Stimulated activated CD8-positive, alpha-beta memory T cell treated with anti-CD3 and anti-CD28 coated beads, Interleukin-2, amount 100 ng/mL, for 1 hour (primary cell): Measurements from ENCODE around the gene NXPH4.
A peak's percentile ranks its signal among the peaks of the same experiment; 100 is the strongest.

Experiments used
- DNase-seq, 2 donors: peaks; one replicate each; pipeline ENCODE4 v3.0.0-alpha.2; 2020; ENCODE audit warnings: low read depth in 2 of 2

The NXPH4 gene

DNA sequence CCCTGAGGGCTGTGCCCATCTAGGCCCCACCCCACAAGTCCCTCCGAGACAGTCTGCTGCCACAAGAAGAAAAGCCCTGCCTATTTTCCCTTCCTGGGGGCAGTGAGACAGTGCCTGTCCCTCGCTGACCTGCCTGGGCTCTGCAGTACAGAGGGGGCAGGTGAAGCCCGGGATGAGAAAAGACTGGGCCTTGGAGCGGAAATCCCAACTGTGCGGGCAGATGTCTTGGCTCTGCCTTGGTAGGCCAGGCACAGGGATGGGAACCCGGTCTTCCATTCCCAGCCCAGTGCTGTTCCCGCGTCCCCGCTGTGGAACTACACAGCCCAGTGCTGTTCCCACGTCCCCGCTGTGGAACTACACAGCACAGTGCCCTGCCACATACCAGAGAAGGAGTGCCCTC, 12.8 kb upstream of the NXPH4 start:
- no peak for DNase-seq

DNA sequence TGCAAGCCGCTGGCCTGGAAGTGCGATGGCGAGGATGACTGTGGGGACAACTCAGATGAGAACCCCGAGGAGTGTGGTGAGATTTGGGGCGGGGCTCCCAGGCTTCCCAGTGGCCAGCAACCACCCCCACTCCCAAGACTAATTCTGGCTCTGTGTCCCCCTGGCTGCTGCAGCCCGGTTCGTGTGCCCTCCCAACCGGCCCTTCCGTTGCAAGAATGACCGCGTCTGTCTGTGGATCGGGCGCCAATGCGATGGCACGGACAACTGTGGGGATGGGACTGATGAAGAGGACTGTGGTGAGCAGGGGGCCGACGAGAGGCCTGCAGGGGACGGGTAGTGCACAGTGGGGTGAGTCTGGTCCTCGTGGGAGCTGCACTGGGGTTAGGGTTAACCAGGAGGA, 12.1 kb upstream of the NXPH4 start:
- DNase-seq, result no peak

DNA sequence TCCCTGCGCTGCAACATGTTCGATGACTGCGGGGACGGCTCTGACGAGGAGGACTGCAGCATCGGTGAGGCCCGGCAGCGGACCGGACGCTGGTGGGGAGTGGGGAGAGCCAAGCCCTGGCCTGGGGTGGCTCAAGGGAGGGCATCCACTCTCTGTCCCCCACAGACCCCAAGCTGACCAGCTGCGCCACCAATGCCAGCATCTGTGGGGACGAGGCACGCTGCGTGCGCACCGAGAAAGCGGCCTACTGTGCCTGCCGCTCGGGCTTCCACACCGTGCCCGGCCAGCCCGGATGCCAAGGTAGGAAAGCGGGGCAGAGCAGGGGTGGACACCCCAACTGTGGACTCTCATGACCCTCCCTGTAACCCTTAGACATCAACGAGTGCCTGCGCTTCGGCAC, 11.4 kb upstream of the NXPH4 start:
- no peak for DNase-seq

DNA sequence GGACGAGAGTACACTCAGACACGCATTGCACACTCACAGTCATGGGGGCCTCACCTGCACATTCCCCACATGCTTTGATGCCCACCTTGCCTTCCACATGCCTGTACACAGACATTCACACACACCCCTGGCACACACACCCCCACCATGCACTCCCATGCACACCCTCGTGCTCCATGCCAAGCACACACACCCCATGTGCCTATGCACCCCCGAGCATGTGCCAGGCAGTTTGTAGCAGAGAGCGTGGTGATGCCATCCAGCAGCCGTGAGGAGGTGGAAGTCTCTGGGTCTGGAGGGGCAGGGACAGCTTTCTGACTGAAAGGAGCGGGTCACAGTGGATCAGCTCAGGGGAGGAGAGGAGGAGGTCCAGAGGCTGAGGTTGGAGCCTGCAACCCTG, 10.7 kb upstream of the NXPH4 start:
- no peak for DNase-seq

DNA sequence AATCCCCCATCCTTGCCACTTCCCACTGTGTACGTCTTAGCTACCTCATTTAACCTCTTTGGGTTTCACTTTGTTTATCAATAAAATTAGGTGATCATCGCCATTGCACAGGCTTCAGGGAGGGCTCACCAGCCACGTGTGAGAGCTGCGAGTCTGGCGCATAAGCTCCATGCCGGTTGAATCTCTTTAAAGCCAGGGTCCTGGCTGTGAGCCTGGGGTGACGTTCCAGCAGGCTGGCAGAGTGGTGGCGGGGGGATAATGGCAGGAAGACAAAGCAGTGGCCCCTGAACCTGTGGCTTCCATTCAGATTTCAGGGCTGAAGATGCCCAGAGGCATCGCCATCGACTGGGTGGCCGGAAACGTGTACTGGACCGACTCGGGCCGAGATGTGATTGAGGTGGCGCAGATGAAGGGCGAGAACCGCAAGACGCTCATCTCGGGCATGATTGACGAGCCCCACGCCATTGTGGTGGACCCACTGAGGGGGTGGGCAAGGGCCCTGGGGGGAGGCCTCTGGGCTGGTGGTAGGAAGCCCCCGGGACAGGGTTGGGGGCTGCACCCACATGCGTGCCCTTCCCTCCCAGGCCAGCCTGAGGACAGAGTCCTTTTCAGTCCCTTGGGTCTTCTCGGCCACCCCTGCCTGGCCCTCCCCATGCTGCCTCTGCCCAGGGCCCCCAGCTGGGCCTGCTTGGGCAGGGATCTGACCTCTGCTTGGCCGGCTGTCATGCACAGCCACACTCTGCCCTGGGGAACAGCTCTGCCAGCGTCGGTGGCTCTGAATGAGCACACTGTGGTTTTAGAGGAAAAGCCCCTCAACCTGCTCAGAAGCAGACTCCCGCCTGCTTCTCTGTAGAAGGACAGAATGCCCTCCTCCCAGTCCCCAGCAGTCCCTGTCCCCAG, 8.6 kb upstream of the NXPH4 start:
- DNase-seq, result no peak

DNA sequence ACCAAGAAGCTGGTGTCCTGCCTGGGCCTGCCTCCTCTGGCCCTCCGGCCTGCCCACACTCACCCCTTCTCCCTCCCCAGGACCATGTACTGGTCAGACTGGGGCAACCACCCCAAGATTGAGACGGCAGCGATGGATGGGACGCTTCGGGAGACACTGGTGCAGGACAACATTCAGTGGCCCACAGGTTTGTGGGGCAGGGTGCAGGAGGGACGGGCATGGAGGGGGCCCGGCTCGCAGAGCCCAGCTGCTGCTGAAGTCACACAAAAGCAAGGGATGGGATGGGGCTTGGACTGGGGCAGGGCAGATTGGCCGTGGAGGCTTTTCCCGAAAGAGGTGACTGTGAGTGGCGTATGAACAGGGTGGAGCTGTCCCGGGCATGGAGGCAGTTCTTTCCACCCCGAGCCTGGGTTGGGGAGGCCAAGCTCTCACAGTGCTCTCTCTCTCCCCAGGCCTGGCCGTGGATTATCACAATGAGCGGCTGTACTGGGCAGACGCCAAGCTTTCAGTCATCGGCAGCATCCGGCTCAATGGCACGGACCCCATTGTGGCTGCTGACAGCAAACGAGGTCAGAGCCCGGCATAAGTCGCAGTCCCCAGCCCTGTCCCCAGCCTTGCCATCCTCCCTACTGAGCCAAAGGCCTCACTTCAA, 7.8 kb upstream of the NXPH4 start:
- no peak for DNase-seq

DNA sequence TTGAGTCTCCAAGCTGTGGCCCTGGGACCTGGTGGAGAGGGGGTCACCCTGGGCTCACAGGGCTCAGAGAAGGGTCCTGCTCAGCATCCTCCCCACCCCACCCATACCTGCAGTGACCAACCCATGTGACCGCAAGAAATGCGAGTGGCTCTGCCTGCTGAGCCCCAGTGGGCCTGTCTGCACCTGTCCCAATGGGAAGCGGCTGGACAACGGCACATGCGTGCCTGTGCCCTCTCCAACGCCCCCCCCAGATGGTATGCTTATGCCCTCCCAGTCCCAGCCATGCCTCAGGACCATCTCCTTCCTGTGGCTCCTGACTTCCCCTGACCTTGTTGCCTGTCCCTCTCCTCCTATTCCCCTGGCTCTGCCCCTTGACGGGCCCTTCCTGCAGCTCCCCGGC, 6.7 kb upstream of the NXPH4 start:
- no peak for DNase-seq

DNA sequence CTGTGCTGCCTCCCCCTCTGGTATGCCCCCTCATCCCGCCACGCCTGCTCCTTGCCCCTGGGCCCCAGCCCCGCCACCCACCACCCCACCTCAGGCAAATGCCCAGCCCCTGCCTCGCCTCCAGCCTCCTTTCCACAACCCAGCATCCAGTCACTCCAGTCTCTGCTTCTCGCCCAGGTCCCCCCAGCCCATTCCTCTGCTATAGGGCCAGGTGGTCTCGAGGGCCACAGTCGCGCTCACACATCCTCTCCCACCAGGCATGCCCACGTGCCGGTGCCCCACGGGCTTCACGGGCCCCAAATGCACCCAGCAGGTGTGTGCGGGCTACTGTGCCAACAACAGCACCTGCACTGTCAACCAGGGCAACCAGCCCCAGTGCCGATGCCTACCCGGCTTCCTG, 6.1 kb upstream of the NXPH4 start:
- no peak for DNase-seq

DNA sequence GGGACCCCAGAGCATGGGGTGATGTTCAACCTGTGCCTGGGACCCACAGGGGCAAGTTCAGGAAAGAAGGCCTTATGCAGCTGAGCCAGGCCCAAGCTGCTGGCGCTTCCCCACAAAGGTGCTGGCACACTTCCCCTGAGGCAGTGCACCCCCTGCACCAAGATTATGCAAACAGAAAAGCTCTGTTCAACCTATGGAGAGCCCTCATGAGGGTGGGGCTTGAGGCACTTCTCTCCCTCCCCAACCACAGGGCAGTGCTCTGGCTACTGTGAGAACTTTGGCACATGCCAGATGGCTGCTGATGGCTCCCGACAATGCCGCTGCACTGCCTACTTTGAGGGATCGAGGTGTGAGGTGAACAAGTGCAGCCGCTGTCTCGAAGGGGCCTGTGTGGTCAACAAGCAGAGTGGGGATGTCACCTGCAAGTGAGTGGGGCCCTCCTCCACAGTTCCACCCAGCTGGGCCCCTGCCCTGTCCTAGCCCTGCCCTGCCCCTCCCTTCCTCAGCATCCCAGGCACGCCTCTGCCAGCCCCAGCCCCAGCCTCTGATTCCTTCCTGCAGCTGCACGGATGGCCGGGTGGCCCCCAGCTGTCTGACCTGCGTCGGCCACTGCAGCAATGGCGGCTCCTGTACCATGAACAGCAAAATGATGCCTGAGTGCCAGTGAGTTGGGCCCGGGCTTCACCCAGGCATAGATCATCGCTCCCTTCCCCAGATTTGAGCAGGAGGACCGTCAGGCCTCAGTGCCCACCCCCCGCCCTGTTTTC, 5.5 kb upstream of the NXPH4 start:
- no peak for DNase-seq

DNA sequence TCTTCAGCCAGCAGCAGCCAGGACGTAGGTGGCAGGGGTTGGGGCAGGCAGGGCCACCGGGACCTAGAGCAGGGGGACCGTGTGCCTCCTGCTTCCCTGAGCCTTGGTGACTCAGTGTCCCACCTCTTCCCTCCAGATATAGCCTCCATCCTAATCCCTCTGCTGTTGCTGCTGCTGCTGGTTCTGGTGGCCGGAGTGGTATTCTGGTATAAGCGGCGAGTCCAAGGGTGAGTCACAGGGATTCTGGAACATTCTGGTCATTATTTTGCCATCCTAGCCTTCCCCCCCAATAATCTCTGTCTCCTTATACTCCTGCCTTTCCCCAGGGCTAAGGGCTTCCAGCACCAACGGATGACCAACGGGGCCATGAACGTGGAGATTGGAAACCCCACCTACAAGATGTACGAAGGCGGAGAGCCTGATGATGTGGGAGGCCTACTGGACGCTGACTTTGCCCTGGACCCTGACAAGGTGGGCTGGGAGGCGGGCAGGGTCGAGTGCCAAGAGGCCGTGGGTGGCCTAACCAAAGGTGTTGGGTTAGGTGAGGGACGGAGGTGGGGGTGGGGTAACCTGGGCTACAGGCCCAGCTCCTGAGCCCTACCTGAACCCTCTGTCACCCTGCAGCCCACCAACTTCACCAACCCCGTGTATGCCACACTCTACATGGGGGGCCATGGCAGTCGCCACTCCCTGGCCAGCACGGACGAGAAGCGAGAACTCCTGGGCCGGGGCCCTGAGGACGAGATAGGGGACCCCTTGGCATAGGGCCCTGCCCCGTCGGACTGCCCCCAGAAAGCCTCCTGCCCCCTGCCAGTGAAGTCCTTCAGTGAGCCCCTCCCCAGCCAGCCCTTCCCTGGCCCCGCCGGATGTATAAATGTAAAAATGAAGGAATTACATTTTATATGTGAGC, 4.5 kb upstream of the NXPH4 start:
- no peak for DNase-seq

DNA sequence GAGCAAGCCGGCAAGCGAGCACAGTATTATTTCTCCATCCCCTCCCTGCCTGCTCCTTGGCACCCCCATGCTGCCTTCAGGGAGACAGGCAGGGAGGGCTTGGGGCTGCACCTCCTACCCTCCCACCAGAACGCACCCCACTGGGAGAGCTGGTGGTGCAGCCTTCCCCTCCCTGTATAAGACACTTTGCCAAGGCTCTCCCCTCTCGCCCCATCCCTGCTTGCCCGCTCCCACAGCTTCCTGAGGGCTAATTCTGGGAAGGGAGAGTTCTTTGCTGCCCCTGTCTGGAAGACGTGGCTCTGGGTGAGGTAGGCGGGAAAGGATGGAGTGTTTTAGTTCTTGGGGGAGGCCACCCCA, 3.9 kb upstream of the NXPH4 start:
- DNase-seq, result no peak

DNA sequence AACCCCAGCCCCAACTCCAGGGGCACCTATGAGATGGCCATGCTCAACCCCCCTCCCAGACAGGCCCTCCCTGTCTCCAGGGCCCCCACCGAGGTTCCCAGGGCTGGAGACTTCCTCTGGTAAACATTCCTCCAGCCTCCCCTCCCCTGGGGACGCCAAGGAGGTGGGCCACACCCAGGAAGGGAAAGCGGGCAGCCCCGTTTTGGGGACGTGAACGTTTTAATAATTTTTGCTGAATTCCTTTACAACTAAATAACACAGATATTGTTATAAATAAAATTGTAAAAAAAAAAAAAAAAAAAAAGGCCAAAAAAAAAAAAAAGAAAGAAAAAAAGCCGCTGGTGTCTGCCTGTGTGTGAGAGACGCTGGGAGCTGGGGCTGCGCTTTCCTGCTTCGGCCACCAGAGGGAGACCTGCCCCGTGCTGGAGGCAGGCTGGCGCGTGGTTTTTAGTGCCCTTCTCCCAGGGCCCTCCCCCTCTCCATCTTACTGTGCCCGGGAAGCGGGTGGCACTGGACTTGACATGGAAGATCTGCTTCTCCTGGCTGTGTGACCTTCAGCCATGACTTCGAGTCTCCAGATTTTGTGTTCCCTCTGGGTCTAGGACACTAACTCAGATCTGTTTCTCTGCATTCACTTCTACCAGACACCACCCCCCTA, 3.4 kb upstream of the NXPH4 start:
- peak; percentile 62 to 67 for DNase-seq

DNA sequence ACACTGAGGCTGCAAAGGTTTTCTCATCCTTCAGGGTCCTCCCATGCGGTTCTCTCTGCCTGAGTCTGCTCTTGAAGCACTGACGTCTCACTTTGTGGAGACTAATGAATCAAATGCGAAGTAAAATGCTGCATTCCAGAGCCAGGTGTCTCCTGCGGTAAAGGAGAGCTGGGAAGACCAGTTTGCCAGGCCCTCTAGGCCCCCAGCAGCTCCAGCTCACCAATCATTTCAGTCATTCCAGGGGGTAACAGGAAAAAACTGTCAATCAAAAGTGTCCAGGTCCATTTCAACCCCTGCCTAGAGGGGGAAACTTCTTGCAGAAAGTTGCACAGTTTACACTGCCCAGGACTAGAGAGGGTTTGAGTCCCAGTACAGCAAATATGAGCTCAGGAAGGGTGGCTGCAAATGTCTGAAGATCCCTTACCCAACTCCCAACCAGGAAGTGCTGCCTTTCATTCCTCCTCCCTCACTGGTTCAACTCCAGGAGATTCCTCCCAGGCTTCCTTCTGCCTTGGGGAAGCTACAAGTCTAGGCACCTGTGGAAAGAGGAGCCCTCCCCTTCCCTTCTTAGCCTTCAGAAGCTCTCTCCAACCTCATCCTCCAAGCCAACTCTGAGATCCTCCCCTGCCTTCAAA, 2.7 kb upstream of the NXPH4 start:
- no peak for DNase-seq

DNA sequence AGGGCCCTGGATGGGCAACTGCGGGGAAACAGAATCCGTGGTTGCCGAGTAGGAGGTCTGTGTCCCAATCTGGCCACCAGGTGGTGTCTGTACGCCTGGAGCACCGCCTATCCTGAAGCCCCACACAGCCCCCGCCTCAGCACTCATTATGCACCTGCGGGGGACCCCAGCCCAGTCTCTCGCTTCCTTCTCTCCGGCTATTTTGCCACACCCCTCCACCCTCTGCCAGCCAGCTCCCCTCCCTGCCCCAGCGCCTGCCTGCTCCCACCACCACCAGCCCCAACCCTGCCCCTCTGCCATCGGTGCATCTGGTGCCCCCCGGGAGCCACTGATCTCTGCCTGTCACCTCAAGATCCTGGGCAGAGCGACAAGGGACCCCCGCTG, 2.2 kb upstream of the NXPH4 start:
- DNase-seq, result peak in 1 of 2 donors; percentile 43

DNA sequence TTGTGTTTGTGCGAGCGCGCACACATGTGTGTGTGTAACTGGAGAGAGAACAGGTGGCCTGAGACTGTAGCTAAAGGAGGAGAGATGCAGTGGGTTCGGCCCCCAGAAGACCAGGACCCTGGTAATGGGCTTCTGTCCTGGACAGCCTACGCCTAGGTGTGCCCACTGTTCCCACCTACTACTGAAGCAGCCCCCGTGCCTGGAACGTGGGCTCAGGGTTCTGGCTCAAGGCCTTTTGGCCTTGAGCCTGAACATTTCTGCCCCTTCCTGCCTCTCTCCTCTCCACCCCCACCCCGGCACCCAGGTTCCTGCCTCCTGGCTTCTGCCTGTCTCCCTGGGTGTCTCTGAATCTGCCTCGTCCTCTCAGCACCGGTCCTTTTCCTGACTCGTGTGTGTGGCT, 1.5 kb upstream of the NXPH4 start:
- no peak for DNase-seq

DNA sequence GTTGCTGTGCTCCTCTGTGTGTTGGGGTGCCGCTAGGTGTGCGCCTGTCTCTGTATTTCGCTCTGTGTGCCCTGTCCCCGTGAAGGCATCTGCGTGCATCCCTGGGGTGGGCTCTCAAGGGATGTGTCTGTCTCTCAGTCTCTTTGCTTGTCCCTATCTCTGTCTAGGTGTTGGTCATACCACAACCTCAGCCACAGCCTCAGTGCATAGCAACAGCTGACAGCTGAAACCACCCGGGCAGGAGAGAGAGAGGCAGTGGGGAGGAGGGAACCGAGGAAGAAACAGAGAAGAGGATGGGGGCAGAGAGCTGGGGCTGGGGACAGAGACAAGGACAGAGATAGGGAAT, 953 bp upstream of the NXPH4 start:
- no peak for DNase-seq

DNA sequence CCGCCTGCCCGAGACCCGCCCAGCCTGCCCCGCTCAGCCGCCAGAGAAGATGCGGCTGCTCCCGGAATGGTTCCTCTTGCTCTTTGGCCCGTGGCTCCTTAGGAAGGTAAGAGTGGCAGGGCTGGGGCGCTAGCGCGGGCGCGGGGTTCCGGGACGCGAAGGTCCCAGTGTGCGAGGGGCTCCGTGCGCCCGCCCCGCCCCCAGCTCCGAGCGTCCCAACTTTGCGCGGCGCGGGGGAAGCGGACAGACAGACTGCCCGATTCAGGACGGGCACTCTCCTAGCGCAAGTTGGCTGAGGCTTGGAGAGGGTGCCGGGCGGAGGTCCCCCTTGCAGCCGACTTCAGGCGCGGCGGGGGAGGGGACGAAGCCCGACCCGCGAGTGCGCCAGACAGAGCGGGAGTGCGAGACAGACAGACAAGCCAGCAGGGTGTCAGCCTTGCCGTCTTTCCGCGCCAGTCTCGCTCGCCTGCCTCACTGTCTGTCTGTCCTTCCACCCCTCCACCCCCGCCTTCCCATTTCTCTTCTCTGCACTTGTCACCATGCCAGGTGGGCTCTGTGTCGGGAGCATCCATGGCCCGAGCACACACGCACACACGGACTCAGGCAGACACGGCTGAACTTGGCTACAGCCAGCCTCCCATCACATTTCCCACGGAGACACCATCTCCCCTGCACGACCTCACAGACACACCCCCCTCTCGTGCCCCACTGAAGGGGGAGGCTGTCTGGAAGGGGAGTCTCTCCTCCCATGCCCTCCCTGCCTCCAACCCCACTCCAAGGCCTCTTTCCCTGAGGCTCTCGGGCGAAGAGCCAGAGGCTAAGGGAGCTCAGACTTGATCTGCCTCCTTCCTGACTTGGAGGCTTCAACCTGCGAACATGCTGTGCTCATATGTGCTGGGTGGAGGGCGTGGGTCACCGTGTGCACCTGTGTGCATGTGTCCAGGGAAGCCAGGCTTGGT, 606 bp downstream of the NXPH4 start:
- no peak for DNase-seq

DNA sequence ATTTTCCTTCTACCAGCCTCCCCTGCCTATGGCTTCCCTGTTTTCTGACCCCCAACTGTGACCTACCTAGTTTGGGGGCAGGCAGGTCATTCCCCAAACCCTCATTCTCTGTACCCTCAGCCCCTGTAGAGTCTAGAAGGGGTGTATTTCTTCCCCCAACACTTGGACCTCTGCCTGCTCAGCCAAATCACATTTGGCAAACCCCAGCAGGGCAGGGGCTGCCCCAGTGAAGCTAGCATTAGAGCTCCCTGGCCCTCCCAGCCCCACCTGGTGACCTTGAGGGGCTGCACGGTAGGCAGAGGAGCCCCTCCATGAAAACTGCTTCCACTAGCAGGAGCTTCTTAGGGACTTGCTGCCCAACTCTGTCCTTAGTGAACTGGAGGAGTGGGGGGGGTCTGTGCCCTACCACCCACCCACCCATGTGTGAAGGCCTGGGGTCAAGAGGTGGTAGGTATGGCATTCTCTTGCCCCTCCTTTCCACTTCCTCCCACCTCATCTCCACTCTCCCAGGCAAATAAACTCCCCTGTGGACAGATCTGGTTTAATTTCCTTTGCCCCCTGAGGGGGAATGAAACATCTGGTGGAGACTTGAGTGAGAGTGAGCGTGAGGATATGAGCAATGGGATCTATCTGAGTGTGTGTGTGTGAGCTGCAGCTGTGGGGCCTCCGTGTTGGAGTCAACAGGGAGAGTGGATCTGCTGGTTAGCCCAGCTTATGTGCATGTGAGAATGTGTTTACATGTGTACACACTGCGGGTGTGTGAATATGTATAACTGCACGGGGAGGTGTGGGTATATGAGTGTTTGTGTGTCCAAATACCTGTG, 1.6 kb downstream of the NXPH4 start:
- no peak for DNase-seq
